SU-DHL-6 (cell line): ENCODE measurements around the gene RIN1.

Source experiments
- CTCF ChIP-seq: fragments of 200-600 bp; sonication (generic); IDR thresholded peaks from one replicate; pipeline ENCODE4 v1.5.1; 2017; ENCODE audit warnings: antibody characterized with exemption, mild to moderate bottlenecking, low read length, moderate library complexity; ENCODE audit not compliant: insufficient read depth, poor library complexity, severe bottlenecking
- EZH2phosphoT487 ChIP-seq: fragments of 200-600 bp; sonication (generic), shearing (Covaris generic); conservative IDR thresholded peaks from 2 replicates; pipeline ENCODE4 v1.6.1; 2018; ENCODE audit warnings: mild to moderate bottlenecking, antibody characterized with exemption, low read length, moderate library complexity, mixed read lengths

DNA sequence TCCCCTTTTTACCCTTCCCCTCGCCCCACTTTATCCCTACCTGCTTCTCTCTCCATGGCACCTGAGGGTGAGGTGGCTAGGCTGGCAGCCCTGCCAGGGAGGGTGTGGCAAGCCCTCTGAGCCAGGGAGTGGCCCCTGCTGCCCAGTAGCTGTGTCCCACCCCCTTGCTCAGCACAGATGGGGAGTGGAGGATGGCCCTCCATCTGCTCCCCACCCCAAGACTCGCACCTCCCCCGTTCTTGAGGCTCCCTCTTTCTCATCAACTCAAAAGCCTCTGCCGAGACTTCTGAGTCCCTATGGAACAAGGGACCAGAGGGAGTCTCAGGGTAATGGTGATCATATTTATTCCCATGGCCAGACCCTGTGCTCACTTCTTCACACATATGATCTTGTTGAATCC lies 42.9 kb downstream of the RIN1 start:
- no peak for TF ChIP-seq CTCF
- no peak for TF ChIP-seq EZH2phosphoT487
